Keratinocyte (primary cell): ENCODE measurements around the gene EEIG2. TPM values are rescaled to one million over a fixed set of nuclear protein-coding genes. Genes with fewer than 3 reads are reported as not detected.

Experiments
- DNase-seq: peaks from one replicate; pipeline ENCODE4 v3.0.0-alpha.2; 2011; ENCODE audit warnings: low read depth, missing footprints, low spot score
- FAIRE-seq: peaks from 2 replicates; lab custom pipeline; 2011; peaks lifted over from hg19 to GRCh38; lab: Jason Lieb, UNC
- H2AFZ ChIP-seq: 2 replicates; pipeline ENCODE4 v1.6.0; 2012; ENCODE audit warnings: low read length, control low read depth, inconsistent platforms; ENCODE audit not compliant: control insufficient read depth
- H3K27ac ChIP-seq: 2 replicates; pipeline ENCODE4 v1.5.1; 2011; ENCODE audit warnings: low read length; ENCODE audit not compliant: control insufficient read depth, insufficient read depth
- H3K27me3 ChIP-seq: 3 replicates; pipeline ENCODE4 v1.6.0; 2011; ENCODE audit warnings: low read length; ENCODE audit not compliant: control insufficient read depth, insufficient read depth; ENCODE audit errors: extremely low read depth
- H3K36me3 ChIP-seq, 2 experiments: 2 replicates in 1 of 2; 3 replicates in 1 of 2; pipeline ENCODE4 v1.5.1; 2011; ENCODE audit warnings: low read length in 2 of 2, mild to moderate bottlenecking in 1 of 2; ENCODE audit not compliant: control insufficient read depth in 2 of 2, insufficient read depth in 2 of 2; ENCODE audit errors: extremely low read depth in 1 of 2
- H3K4me1 ChIP-seq: 3 replicates; pipeline ENCODE4 v1.5.1; 2011; ENCODE audit warnings: low read length; ENCODE audit not compliant: control insufficient read depth, insufficient read depth; ENCODE audit errors: extremely low read depth
- H3K4me2 ChIP-seq: 3 replicates; pipeline ENCODE4 v1.6.0; 2011; ENCODE audit warnings: low read depth, low read length; ENCODE audit not compliant: control insufficient read depth, insufficient read depth; ENCODE audit errors: extremely low read depth
- H3K4me3 ChIP-seq, 3 experiments: fragments of 200-600 bp in 1 of 3; sonication (generic) in 1 of 3; 2 replicates in 2 of 3; 3 replicates in 1 of 3; pipeline ENCODE4 v1.5.1; 2011 to 2016; ENCODE audit warnings: low read length in 3 of 3, mild to moderate bottlenecking in 3 of 3, control low read depth in 2 of 3, inconsistent platforms in 1 of 3, low read depth in 1 of 3, mixed read lengths in 1 of 3, mixed run types in 1 of 3, moderate library complexity in 1 of 3; ENCODE audit not compliant: control insufficient read depth in 2 of 3, insufficient read depth in 2 of 3; ENCODE audit errors: extremely low read depth in 1 of 3
- H3K79me2 ChIP-seq: 2 replicates; pipeline ENCODE4 v1.6.0; 2012; ENCODE audit warnings: low read length; ENCODE audit not compliant: control insufficient read depth, insufficient read depth
- H3K9ac ChIP-seq: 3 replicates; pipeline ENCODE4 v1.6.0; 2011; ENCODE audit warnings: low read length; ENCODE audit not compliant: control insufficient read depth, insufficient read depth; ENCODE audit errors: extremely low read depth
- H3K9me1 ChIP-seq: 3 replicates; pipeline ENCODE4 v1.6.0; 2011; ENCODE audit warnings: low read length; ENCODE audit not compliant: control insufficient read depth, insufficient read depth; ENCODE audit errors: extremely low read depth
- H3K9me3 ChIP-seq: 2 replicates; pipeline ENCODE4 v1.5.1; 2012; ENCODE audit warnings: low read depth, low read length; ENCODE audit not compliant: control insufficient read depth
- H4K20me1 ChIP-seq: 3 replicates; pipeline ENCODE4 v1.6.0; 2011; ENCODE audit warnings: low read length; ENCODE audit not compliant: control insufficient read depth, insufficient read depth; ENCODE audit errors: extremely low read depth
- CTCF ChIP-seq, 3 experiments: IDR thresholded peaks in 1 of 3; conservative IDR thresholded peaks in 1 of 3; optimal IDR thresholded peaks in 1 of 3; 2 replicates in 2 of 3; 3 replicates in 1 of 3; pipeline versions ENCODE3 to v1.5.1; 2011; ENCODE audit warnings: low read length in 3 of 3, mild to moderate bottlenecking in 3 of 3, moderate library complexity in 2 of 3, control low read depth in 1 of 3, inconsistent platforms in 1 of 3; ENCODE audit not compliant: insufficient read depth in 2 of 3; ENCODE audit errors: extremely low read depth in 1 of 3
- EZH2 ChIP-seq: IDR thresholded peaks from one replicate; pipeline ENCODE4 v1.6.1; 2012; ENCODE audit warnings: inconsistent platforms, mild to moderate bottlenecking, low read length, moderate library complexity
- dilution Hi-C: fragments of 300-500 bp; cut with MboI; formaldehyde crosslinking; loops from one replicate; pipeline ENCODE4 v1.7.0; 2020; ENCODE audit warnings: low sequenced_read_pairs; ENCODE audit not compliant: extremely low pct_ligation_motif_present
- polyA plus RNA-seq, 5 experiments: library from polyadenylated mRNA; depleted of rRNA in 3 of 5; stranded (reverse) in 3 of 5; stranded (forward) in 1 of 5; unstranded in 1 of 5; fragments of >200 nt; gene quantifications; 1 replicate in 1 of 5; 2 replicates in 3 of 5; 3 replicates in 1 of 5; pipeline versions ENCODE4 v1.2.1 to v1.2.3, GENCODE V29; 2011 to 2012; ENCODE audit warnings: missing spikeins in 2 of 5, low read depth in 1 of 5, low replicate concordance in 1 of 5

EEIG2 gene
- polyA plus RNA-seq, 1 donor (not counting 4 experiments of a cell fraction or from before 2014, with no cell fraction given), result 2.0 TPM

DNA sequence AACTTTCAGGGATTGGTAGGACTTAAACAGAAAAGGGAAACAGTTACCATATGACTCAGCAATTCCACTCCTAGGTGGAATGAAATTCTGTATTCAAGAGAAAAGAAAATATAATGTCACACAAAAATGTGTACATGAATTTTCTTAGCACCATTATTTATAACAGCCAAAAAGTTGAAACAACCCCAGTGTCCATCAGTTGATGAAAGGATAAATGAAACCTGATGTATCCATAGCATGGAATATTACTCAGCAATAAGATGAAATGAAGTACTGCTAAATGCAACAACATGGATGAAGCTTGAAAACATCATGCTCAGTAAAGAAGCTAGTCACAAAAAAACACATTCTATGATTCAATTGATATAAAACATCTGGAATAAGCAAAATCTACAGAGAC lies 15.5 kb downstream of the EEIG2 start:
- Histone ChIP-seq H4K20me1 (no peaks in the 10 kb centered on the region), H3K4me2 (no peak overlapping the region), H3K9ac (no peak overlapping the region), H3K27ac (no peak overlapping the region), H3K4me3 (no peak overlapping the region), H3K9me1 (no peaks in the 10 kb centered on the region), H3K79me2 (no peaks in the 10 kb centered on the region), H3K9me3 (no peaks in the 10 kb centered on the region), H3K4me1 (no peaks in the 10 kb centered on the region), H3K36me3 (no peaks in the 10 kb centered on the region), H2AFZ (no peak overlapping the region), H3K27me3 (no peaks in the 10 kb centered on the region)
- FAIRE-seq (no peak), DNase-seq (no peak)
- dilution Hi-C loops, result no loop called here
- TF ChIP-seq CTCF (optimal IDR thresholded peaks at IDR 0.05 in 1 of 3, IDR thresholded peaks at IDR 0.05 in 1 of 3, conservative IDR thresholded peaks at IDR 0.05 in 1 of 3; ENCODE audit: extremely low read depth in 1 of 3, insufficient read depth in 2 of 3, low read length in 3 of 3) (no peak), EZH2 (no peak)

GRCh38 chr1:108583757-108584427 lies 24.0 kb downstream of the EEIG2 start:
- Histone ChIP-seq H2AFZ (no peak overlapping the region), H3K9me1 (no peaks in the 10 kb centered on the region), H3K9me3 (no peaks in the 10 kb centered on the region), H3K36me3 (no peaks in the 10 kb centered on the region), H3K79me2 (no peaks in the 10 kb centered on the region), H3K4me2 (no peak overlapping the region), H3K4me3 (no peak overlapping the region), H3K4me1 (no peaks in the 10 kb centered on the region), H3K9ac (no peak overlapping the region), H3K27ac (no peak overlapping the region), H3K27me3 (no peaks in the 10 kb centered on the region), H4K20me1 (no peaks in the 10 kb centered on the region)
- dilution Hi-C loops, result no loop called here
- no peak for FAIRE-seq
- DNase-seq, result no peak
- no peak for TF ChIP-seq EZH2
- no peak for TF ChIP-seq CTCF (optimal IDR thresholded peaks at IDR 0.05 in 1 of 3, IDR thresholded peaks at IDR 0.05 in 1 of 3, conservative IDR thresholded peaks at IDR 0.05 in 1 of 3; ENCODE audit: extremely low read depth in 1 of 3, insufficient read depth in 2 of 3, low read length in 3 of 3)
